ENCODE results near the gene CELF2.
A peak's percentile ranks its signal among the peaks of the same experiment; 100 is the strongest.
"Not testable (repeated sequence)": the region's sequence is repeated elsewhere in the genome, so short reads cannot be mapped to it uniquely, and the experiment has no call there.

Gene CELF2

DNA sequence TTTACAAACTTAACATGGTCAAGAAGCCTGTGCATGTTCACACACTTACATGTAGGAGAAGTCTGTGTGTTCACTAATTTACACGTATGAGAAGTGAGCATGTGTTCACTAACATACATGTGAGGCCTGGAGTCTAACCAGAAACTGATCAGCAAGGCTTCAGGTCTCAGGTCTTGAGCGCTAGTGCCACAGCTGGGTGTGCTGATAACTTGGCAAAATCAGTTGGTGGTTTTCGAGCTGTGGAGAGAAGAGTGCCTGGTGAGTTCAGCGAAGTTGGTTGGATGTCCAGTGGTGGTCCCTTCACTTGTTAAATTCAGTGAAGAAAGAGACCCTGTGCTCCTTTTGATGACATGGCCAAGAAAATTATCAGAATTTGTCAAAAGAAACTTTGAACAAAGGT is 98.7 kb downstream of the CELF2 start:
- Histone ChIP-seq H3K9me3 (ENCODE audit: control insufficient read depth in 1 of 2, low read length in 2 of 2) (no peaks in the 10 kb centered on the region), H3K4me3 (ENCODE audit: low read depth in 1 of 2, low read length in 2 of 2) (no peak overlapping the region), H3K27ac (ENCODE audit: low read depth, low read length) (no peak overlapping the region)

DNA sequence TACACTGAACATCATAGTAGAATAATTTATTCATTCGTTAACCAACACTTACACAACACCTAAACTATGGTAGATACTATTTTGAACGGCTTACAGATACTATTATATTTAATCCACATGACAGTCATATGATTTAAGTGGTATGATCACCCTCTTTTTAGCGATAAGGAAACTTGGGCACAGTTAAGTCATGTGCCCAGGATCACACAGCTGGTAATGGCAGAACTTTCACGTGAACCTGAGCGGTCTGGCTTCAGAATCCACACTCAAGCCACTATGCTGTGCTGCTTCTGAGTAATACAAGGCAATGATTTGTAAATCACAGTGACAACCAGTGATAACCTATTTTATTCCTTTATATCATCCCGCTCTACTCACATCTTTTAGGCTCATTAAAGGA is 99.1 kb downstream of the CELF2 start:
- Histone ChIP-seq H3K27me3 (ENCODE audit: control insufficient read depth in 1 of 2, insufficient read depth in 2 of 2, low read length in 2 of 2) (no peaks in the 10 kb centered on the region), H3K4me3 (ENCODE audit: low read depth in 1 of 2, low read length in 2 of 2) (no peak overlapping the region), H3K9ac (ENCODE audit: low read depth in 1 of 2, low read length in 2 of 2) (no peak overlapping the region), H3K4me1 (ENCODE audit: control insufficient read depth in 1 of 2, insufficient read depth in 2 of 2, low read length in 2 of 2) (no peaks in the 10 kb centered on the region), H3K9me3 (ENCODE audit: control insufficient read depth in 1 of 2, low read length in 2 of 2) (no peaks in the 10 kb centered on the region), H3K36me3 (ENCODE audit: control insufficient read depth in 1 of 2, insufficient read depth in 2 of 2, low read length in 2 of 2) (no peaks in the 10 kb centered on the region), H3K27ac (ENCODE audit: low read depth, low read length) (no peak overlapping the region)

More for the DNA sequence above, 98.7 kb downstream of the CELF2 start:
- Histone ChIP-seq H3K9ac (ENCODE audit: low read depth in 1 of 2, low read length in 2 of 2) (no peak overlapping the region), H3K27me3 (ENCODE audit: control insufficient read depth in 1 of 2, insufficient read depth in 2 of 2, low read length in 2 of 2) (no peaks in the 10 kb centered on the region), H3K4me1 (ENCODE audit: control insufficient read depth in 1 of 2, insufficient read depth in 2 of 2, low read length in 2 of 2) (no peaks in the 10 kb centered on the region), H3K36me3 (ENCODE audit: control insufficient read depth in 1 of 2, insufficient read depth in 2 of 2, low read length in 2 of 2) (no peaks in the 10 kb centered on the region)

DNA sequence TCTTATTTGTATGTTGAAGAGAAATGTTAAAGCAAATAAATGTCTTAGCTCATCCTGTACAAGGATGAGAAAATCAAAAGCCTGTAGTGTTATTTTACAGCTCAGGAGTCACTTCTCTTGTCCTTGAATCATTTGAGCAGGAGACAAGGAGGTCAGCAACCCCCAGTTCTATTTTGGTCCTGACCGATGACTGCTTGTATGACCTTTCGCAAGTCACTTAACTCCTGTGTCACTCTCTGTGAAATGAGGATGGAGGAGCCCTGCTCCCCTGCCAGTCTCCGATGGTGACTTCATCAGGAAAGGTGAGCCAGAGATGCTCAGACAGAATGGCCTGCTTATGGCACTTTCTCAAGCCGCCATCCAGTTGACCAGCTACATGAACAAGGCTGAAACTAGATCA is 101.0 kb downstream of the CELF2 start:
- H3K9me3 ChIP-seq (ENCODE audit: control insufficient read depth in 1 of 2, low read length in 2 of 2) = no peaks in the 10 kb centered on the region
- no peak overlapping the region for H3K4me3 ChIP-seq (ENCODE audit: low read depth in 1 of 2, low read length in 2 of 2)
- H3K36me3 ChIP-seq (ENCODE audit: control insufficient read depth in 1 of 2, insufficient read depth in 2 of 2, low read length in 2 of 2) = no peaks in the 10 kb centered on the region
- no peaks in the 10 kb centered on the region for H3K4me1 ChIP-seq (ENCODE audit: control insufficient read depth in 1 of 2, insufficient read depth in 2 of 2, low read length in 2 of 2)
- no peak overlapping the region for H3K27ac ChIP-seq (ENCODE audit: low read depth, low read length)
- no peaks in the 10 kb centered on the region for H3K27me3 ChIP-seq (ENCODE audit: control insufficient read depth in 1 of 2, insufficient read depth in 2 of 2, low read length in 2 of 2)
- H3K9ac ChIP-seq (ENCODE audit: low read depth in 1 of 2, low read length in 2 of 2) = no peak overlapping the region

DNA sequence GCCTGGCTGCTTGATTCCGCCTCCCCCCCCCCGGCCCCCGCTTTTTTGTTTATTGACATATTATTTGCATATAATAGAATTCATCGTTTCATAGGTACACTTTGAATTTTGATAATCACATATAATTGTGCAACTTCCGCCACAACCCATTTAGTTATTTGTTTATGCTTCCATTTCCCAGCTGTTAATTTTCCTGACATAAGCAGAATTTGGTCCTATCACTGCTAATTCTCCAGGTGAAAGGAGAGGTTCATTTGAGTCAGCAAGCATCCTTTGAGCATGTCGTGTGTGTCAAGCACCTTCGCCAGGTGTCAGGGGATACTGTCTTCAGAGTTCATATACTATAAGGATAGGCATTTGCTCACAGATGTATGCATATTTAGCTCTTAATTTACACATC is 102.2 kb downstream of the CELF2 start:
- H3K4me3 ChIP-seq (ENCODE audit: low read depth in 1 of 2, low read length in 2 of 2) = no peak overlapping the region
- no peaks in the 10 kb centered on the region for H3K4me1 ChIP-seq (ENCODE audit: control insufficient read depth in 1 of 2, insufficient read depth in 2 of 2, low read length in 2 of 2)
- H3K9me3 ChIP-seq (ENCODE audit: control insufficient read depth in 1 of 2, low read length in 2 of 2) = no peaks in the 10 kb centered on the region
- no peak overlapping the region for H3K27ac ChIP-seq (ENCODE audit: low read depth, low read length)
- no peaks in the 10 kb centered on the region for H3K27me3 ChIP-seq (ENCODE audit: control insufficient read depth in 1 of 2, insufficient read depth in 2 of 2, low read length in 2 of 2)
- no peak overlapping the region for H3K9ac ChIP-seq (ENCODE audit: low read depth in 1 of 2, low read length in 2 of 2)
- no peaks in the 10 kb centered on the region for H3K36me3 ChIP-seq (ENCODE audit: control insufficient read depth in 1 of 2, insufficient read depth in 2 of 2, low read length in 2 of 2)

DNA sequence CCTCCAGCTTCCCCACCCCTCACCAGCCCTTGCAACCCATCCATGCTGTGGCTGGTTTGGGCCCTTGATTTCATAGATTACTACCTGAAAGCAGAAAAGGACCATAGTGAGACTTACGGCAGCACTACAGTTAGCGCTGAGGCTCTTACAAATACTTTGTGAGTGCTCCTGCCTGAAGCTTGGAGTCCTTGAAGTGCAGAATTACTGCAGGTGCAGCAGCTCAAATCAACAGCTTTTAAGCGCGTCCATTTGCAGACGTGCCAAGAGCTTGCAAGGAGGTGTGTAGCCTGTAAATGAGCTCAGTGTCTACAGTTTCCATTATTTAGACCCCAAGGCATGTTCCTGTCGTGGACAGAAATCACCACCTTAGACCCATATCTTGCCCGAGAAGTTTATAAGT is 103.0 kb downstream of the CELF2 start:
- Histone ChIP-seq H3K27me3 (ENCODE audit: control insufficient read depth in 1 of 2, insufficient read depth in 2 of 2, low read length in 2 of 2) (no peaks in the 10 kb centered on the region), H3K9ac (ENCODE audit: low read depth in 1 of 2, low read length in 2 of 2) (no peak overlapping the region), H3K4me1 (ENCODE audit: control insufficient read depth in 1 of 2, insufficient read depth in 2 of 2, low read length in 2 of 2) (no peaks in the 10 kb centered on the region), H3K4me3 (ENCODE audit: low read depth in 1 of 2, low read length in 2 of 2) (no peak overlapping the region), H3K9me3 (ENCODE audit: control insufficient read depth in 1 of 2, low read length in 2 of 2) (no peaks in the 10 kb centered on the region), H3K36me3 (ENCODE audit: control insufficient read depth in 1 of 2, insufficient read depth in 2 of 2, low read length in 2 of 2) (no peaks in the 10 kb centered on the region), H3K27ac (ENCODE audit: low read depth, low read length) (no peak overlapping the region)

DNA sequence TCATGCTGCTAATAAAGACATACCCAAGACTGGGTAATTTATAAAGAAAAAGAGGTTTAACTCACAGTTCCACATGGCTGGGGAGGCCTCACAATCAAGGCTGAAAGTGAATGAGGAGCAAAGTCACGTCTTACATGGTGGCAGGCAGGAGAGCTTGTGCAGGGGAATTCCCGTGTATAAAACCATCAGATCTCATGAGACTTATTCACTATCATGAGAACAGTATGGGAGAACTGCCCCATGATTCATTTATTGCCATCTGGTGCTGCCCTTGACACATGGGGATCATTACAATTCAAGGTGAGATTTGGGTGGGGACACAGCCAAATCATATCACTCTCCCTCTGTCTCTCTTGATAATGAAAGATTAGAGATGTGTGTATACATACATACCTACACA is 106.2 kb downstream of the CELF2 start:
- not testable (repeated sequence) for H3K36me3 ChIP-seq (ENCODE audit: control insufficient read depth in 1 of 2, insufficient read depth in 2 of 2, low read length in 2 of 2); H3K4me1 ChIP-seq (ENCODE audit: control insufficient read depth in 1 of 2, insufficient read depth in 2 of 2, low read length in 2 of 2); H3K9ac ChIP-seq (ENCODE audit: low read depth in 1 of 2, low read length in 2 of 2); H3K27me3 ChIP-seq (ENCODE audit: control insufficient read depth in 1 of 2, insufficient read depth in 2 of 2, low read length in 2 of 2); H3K9me3 ChIP-seq (ENCODE audit: control insufficient read depth in 1 of 2, low read length in 2 of 2); H3K27ac ChIP-seq (ENCODE audit: low read depth, low read length); H3K4me3 ChIP-seq (ENCODE audit: low read depth in 1 of 2, low read length in 2 of 2)

DNA sequence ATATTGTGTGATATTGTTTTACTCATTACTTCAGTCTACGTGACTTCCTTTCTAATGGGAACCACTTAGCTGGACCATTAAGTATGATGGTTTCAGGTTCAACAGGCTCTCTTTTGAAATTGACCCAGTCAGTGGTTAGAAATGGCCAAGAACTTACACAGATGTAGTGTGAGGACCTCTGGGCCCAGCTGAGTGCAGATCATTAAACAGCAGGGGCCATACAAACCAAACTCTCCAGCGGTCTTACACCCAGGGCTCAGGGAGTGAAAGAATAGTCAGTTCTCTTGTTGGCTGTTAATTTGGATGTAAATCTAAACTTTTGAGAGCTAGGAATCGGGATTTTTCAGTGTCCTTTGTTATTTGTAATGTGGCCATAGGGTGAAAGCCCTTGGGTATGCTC is 107.3 kb downstream of the CELF2 start:
- no peak overlapping the region for H3K27ac ChIP-seq (ENCODE audit: low read depth, low read length)
- H3K9me3 ChIP-seq (ENCODE audit: control insufficient read depth in 1 of 2, low read length in 2 of 2) = no peaks in the 10 kb centered on the region
- no peak overlapping the region for H3K4me3 ChIP-seq (ENCODE audit: low read depth in 1 of 2, low read length in 2 of 2)
- H3K9ac ChIP-seq (ENCODE audit: low read depth in 1 of 2, low read length in 2 of 2) = no peak overlapping the region
- no peaks in the 10 kb centered on the region for H3K36me3 ChIP-seq (ENCODE audit: control insufficient read depth in 1 of 2, insufficient read depth in 2 of 2, low read length in 2 of 2)
- H3K4me1 ChIP-seq (ENCODE audit: control insufficient read depth in 1 of 2, insufficient read depth in 2 of 2, low read length in 2 of 2) = no peaks in the 10 kb centered on the region
- no peaks in the 10 kb centered on the region for H3K27me3 ChIP-seq (ENCODE audit: control insufficient read depth in 1 of 2, insufficient read depth in 2 of 2, low read length in 2 of 2)

DNA sequence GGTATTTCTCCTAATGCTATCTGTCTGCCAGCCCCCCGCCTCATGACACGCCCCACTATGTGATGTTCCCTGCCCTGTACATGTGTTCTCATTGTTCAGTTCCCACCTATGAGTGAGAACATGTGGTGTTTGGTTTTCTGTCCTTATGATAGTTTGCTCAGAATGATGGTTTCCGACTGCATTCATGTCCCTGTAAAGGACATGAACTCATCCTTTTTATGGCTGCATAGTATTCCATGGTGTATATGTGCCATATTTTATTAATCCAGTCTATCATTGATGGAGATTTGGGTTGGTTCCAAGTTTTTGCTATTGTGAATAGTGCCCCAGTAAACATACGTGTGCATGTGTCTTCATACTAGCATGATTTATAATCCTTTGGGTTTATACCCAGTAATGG is 109.3 kb downstream of the CELF2 start:
- not testable (repeated sequence) for H3K9me3 ChIP-seq (ENCODE audit: control insufficient read depth in 1 of 2, low read length in 2 of 2); H3K27ac ChIP-seq (ENCODE audit: low read depth, low read length); H3K27me3 ChIP-seq (ENCODE audit: control insufficient read depth in 1 of 2, insufficient read depth in 2 of 2, low read length in 2 of 2); H3K4me3 ChIP-seq (ENCODE audit: low read depth in 1 of 2, low read length in 2 of 2); H3K9ac ChIP-seq (ENCODE audit: low read depth in 1 of 2, low read length in 2 of 2); H3K36me3 ChIP-seq (ENCODE audit: control insufficient read depth in 1 of 2, insufficient read depth in 2 of 2, low read length in 2 of 2)
- peaks cover 4 to 12% of the 10 kb centered on the region in 2 donors for H3K4me1 ChIP-seq (ENCODE audit: control insufficient read depth in 1 of 2, insufficient read depth in 2 of 2, low read length in 2 of 2)

DNA sequence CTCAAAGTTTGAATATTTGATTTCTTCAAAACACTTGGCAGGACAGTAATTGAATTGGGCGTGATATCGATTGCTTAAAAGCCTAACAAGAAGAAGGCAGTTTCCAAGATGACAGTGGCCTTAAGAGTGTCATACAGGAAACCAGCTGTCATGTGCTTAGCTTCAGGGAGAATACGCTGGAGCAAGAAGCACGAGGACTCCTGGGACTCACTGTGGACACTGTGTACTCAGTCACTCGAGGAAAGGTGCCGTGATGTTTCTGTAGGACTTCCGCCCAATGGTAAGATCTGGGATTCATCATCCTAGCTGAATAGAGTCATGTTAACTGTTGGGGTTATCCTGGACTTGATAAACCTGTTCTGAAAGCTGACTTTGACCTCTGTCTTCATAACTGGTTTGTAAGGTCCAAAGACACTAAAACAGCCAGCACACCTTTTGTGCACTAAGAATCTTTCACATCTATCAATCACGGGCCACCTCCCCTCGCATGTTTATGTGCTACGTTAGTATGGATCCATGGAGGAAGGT is 113.5 kb downstream of the CELF2 start:
- H3K4me1 ChIP-seq (ENCODE audit: control insufficient read depth in 1 of 2, insufficient read depth in 2 of 2, low read length in 2 of 2) = peaks cover 4 to 12% of the 10 kb centered on the region in 2 donors
- H3K27ac ChIP-seq (ENCODE audit: low read depth, low read length) = no peak overlapping the region
- H3K36me3 ChIP-seq (ENCODE audit: control insufficient read depth in 1 of 2, insufficient read depth in 2 of 2, low read length in 2 of 2) = no peaks in the 10 kb centered on the region
- peak overlapping the region in 1 of 2 donors; percentile 18 for H3K4me3 ChIP-seq (ENCODE audit: low read depth in 1 of 2, low read length in 2 of 2)
- H3K9ac ChIP-seq (ENCODE audit: low read depth in 1 of 2, low read length in 2 of 2) = no peak overlapping the region
- H3K27me3 ChIP-seq (ENCODE audit: control insufficient read depth in 1 of 2, insufficient read depth in 2 of 2, low read length in 2 of 2) = no peaks in the 10 kb centered on the region
- no peaks in the 10 kb centered on the region for H3K9me3 ChIP-seq (ENCODE audit: control insufficient read depth in 1 of 2, low read length in 2 of 2)

DNA sequence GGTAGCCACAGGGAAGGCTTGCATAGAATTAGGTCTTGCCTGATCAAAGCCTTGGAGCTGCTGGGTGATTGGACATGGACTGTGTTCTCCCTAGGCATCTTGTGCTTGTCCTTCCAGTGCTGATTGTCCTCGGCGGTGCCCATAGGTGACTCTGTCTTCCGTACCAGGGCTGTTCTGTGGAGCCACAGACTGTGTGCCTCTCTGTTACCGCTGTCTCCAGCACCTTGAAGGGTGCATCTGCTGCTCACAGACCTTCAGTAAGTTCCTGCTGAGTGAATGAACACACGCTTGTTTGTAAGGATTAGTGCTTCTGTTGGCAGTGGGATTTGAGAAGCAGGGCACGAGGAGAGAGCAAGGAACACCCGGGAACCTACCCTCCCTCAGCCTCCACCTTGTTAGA is 116.7 kb downstream of the CELF2 start:
- Histone ChIP-seq H3K27ac (ENCODE audit: low read depth, low read length) (no peak overlapping the region), H3K36me3 (ENCODE audit: control insufficient read depth in 1 of 2, insufficient read depth in 2 of 2, low read length in 2 of 2) (no peaks in the 10 kb centered on the region), H3K27me3 (ENCODE audit: control insufficient read depth in 1 of 2, insufficient read depth in 2 of 2, low read length in 2 of 2) (no peaks in the 10 kb centered on the region), H3K4me1 (ENCODE audit: control insufficient read depth in 1 of 2, insufficient read depth in 2 of 2, low read length in 2 of 2) (peaks cover 4 to 12% of the 10 kb centered on the region in 2 donors), H3K4me3 (ENCODE audit: low read depth in 1 of 2, low read length in 2 of 2) (no peak overlapping the region), H3K9ac (ENCODE audit: low read depth in 1 of 2, low read length in 2 of 2) (no peak overlapping the region), H3K9me3 (ENCODE audit: control insufficient read depth in 1 of 2, low read length in 2 of 2) (no peaks in the 10 kb centered on the region)

DNA sequence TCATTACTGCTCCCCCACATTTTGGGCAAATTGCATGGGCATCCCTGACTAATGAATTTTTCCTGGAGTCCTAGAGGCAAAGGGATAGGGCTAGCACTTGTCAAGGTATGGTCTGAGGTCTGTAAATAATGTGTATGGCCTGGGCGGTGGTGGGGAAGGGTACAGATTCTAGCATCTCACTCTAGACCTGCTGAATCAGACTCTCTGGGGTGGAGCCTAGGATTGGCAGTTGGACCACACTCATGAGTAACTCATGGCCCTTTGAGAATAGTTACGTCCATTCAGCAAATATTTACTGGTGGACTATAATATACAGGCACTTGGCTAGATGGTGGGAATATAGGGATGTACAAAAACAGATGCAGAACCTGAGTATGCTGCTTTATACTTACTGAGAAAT is 118.0 kb downstream of the CELF2 start:
- Histone ChIP-seq H3K36me3 (ENCODE audit: control insufficient read depth in 1 of 2, insufficient read depth in 2 of 2, low read length in 2 of 2) (no peaks in the 10 kb centered on the region), H3K9me3 (ENCODE audit: control insufficient read depth in 1 of 2, low read length in 2 of 2) (no peaks in the 10 kb centered on the region), H3K9ac (ENCODE audit: low read depth in 1 of 2, low read length in 2 of 2) (no peak overlapping the region), H3K27ac (ENCODE audit: low read depth, low read length) (no peak overlapping the region), H3K4me3 (ENCODE audit: low read depth in 1 of 2, low read length in 2 of 2) (no peak overlapping the region), H3K27me3 (ENCODE audit: control insufficient read depth in 1 of 2, insufficient read depth in 2 of 2, low read length in 2 of 2) (no peaks in the 10 kb centered on the region), H3K4me1 (ENCODE audit: control insufficient read depth in 1 of 2, insufficient read depth in 2 of 2, low read length in 2 of 2) (peaks cover 4 to 12% of the 10 kb centered on the region in 2 donors)
